ENCODE results near the gene MINDY4.

Gene MINDY4

GRCh38 chr7:30898411-30898810, 127.2 kb downstream of the MINDY4 start:
- no peak for TF ChIP-seq CTCF (IDR thresholded peaks at IDR 0.05; ENCODE audit: low read depth, low read length)
- Histone ChIP-seq H3K27me3 (ENCODE audit: insufficient read depth, low read depth, severe bottlenecking) (no peaks in the 10 kb centered on the region), H3K27ac (no peak overlapping the region), H3K9me3 (ENCODE audit: severe bottlenecking) (no peaks in the 10 kb centered on the region), H3K4me3 (ENCODE audit: low read depth, low read length) (no peak overlapping the region), H3K36me3 (no peaks in the 10 kb centered on the region)
- DNase-seq, result no peak

GRCh38 chr7:30899066-30899465, 127.8 kb downstream of the MINDY4 start:
- TF ChIP-seq CTCF (IDR thresholded peaks at IDR 0.05; ENCODE audit: low read depth, low read length), result no peak
- Histone ChIP-seq H3K4me3 (ENCODE audit: low read depth, low read length) (no peak overlapping the region), H3K27me3 (ENCODE audit: insufficient read depth, low read depth, severe bottlenecking) (no peaks in the 10 kb centered on the region), H3K27ac (no peak overlapping the region), H3K36me3 (no peaks in the 10 kb centered on the region), H3K9me3 (ENCODE audit: severe bottlenecking) (no peaks in the 10 kb centered on the region)
- no peak for DNase-seq

- DNase-seq, result no peak
- H3K27ac ChIP-seq, result no peak overlapping the region
- H3K27me3 ChIP-seq (ENCODE audit: insufficient read depth, low read depth, severe bottlenecking), result no peaks in the 10 kb centered on the region
- no peak overlapping the region for H3K4me3 ChIP-seq (ENCODE audit: low read depth, low read length)
- no peaks in the 10 kb centered on the region for H3K9me3 ChIP-seq (ENCODE audit: severe bottlenecking)
- H3K36me3 ChIP-seq, result no peaks in the 10 kb centered on the region
- no peak for TF ChIP-seq CTCF (IDR thresholded peaks at IDR 0.05; ENCODE audit: low read depth, low read length)
These were observed 128.4 kb downstream of the MINDY4 start for GRCh38 chr7:30899630-30900029.

- H3K27ac ChIP-seq, result no peak overlapping the region
- H3K4me3 ChIP-seq (ENCODE audit: low read depth, low read length), result no peak overlapping the region
- H3K27me3 ChIP-seq (ENCODE audit: insufficient read depth, low read depth, severe bottlenecking), result no peaks in the 10 kb centered on the region
- DNase-seq, result no peak
- TF ChIP-seq CTCF (IDR thresholded peaks at IDR 0.05; ENCODE audit: low read depth, low read length), result no peak
- H3K9me3 ChIP-seq (ENCODE audit: severe bottlenecking), result no peaks in the 10 kb centered on the region
- H3K36me3 ChIP-seq, result no peaks in the 10 kb centered on the region
These were observed 128.8 kb downstream of the MINDY4 start for GRCh38 chr7:30900053-30900452.

- Histone ChIP-seq H3K4me3 (ENCODE audit: low read depth, low read length) (no peak overlapping the region), H3K9me3 (ENCODE audit: severe bottlenecking) (no peaks in the 10 kb centered on the region), H3K27ac (no peak overlapping the region), H3K27me3 (ENCODE audit: insufficient read depth, low read depth, severe bottlenecking) (no peaks in the 10 kb centered on the region), H3K36me3 (no peaks in the 10 kb centered on the region)
- no peak for DNase-seq
- no peak for TF ChIP-seq CTCF (IDR thresholded peaks at IDR 0.05; ENCODE audit: low read depth, low read length)
These were observed 129.7 kb downstream of the MINDY4 start for GRCh38 chr7:30900803-30901362.

GRCh38 chr7:30901856-30902255, 130.6 kb downstream of the MINDY4 start:
- no peaks in the 10 kb centered on the region for H3K36me3 ChIP-seq
- no peak overlapping the region for H3K27ac ChIP-seq
- no peaks in the 10 kb centered on the region for H3K9me3 ChIP-seq (ENCODE audit: severe bottlenecking)
- no peak for DNase-seq
- no peaks in the 10 kb centered on the region for H3K27me3 ChIP-seq (ENCODE audit: insufficient read depth, low read depth, severe bottlenecking)
- no peak overlapping the region for H3K4me3 ChIP-seq (ENCODE audit: low read depth, low read length)
- no peak for TF ChIP-seq CTCF (IDR thresholded peaks at IDR 0.05; ENCODE audit: low read depth, low read length)
